Activated gamma-delta T cell treated with Interleukin-2 at 50 U/mL for 16 hours (primary cell): ENCODE data around the gene MBL2.

Source experiments
- DNase-seq: peaks from one replicate; pipeline ENCODE4 v3.0.0-alpha.2; 2020

MBL2 gene

DNA sequence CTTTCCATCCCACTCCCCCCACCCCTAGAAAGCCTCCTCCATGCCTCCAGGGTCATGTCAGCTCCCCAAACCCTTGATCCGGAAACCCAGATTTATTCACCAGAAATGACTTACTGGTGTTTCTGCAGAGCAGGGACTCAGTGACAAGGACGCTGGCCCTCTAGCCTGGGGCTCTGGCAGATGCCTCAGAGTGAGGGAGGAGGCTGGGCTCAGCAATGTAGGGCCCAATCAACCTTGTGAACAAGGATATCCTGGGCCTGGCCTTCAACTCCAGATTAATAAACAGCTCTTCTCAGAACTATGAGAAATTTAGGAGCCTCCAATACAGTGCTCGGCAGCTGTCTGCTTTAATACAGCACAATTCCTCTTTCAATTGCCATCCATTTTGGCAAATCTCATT, at the start of gene MBL2:
MBL2 (minus strand) TSS at position 162 of the 400 bp plus-strand sequence. CDS start 1,149 bp downstream, outside the sequence.
- DNase-seq: no peak

DNA sequence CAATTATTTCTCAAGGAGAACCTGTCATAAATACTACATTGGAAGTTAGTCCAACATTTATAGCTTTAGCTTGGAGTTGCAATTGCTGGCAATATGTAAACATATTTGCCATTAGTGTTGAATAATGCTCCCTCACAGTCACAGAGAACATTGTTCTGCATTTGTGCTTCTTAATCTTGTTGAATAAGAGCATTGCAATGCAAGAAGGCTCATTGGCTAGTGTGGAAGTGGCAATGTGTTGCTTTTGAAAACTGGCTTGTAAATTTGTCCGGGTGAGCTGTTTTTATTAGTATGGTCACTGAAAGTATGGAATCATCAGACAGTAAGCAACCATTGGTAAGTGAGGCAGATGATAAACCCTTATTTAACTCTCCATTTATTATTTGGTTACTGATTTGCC, 47.7 kb upstream of the MBL2 start:
- no peak for DNase-seq

- DNase-seq: no peak
Measured at GRCh38 chr10:52818019-52818418, 45.4 kb upstream of the MBL2 start.

DNA sequence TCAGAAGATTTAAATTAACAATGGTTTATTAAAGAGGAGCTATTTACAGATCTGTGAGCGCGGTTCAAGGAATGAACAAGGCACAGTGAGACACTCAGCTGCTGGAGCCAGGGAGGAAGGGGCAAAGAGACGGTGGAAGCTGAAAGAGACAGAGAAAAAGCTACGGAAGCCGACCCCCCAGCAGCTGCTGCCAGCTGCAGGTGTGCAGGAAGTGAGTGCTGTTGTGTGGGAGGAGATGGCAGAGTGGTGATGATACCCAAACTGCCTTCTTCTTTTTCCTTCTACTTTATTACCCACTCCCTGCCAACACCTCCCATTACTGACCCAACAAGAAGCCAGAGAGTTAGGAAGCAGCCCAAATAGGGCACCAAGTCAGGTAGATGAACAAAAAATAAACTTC, 41.9 kb upstream of the MBL2 start:
- no peak for DNase-seq

GRCh38 chr10:52811776-52812175, 39.2 kb upstream of the MBL2 start:
- DNase-seq: no peak

- no peak for DNase-seq
Measured at GRCh38 chr10:52810761-52811160, 38.2 kb upstream of the MBL2 start.

GRCh38 chr10:52807803-52808202, 35.2 kb upstream of the MBL2 start:
- no peak for DNase-seq

GRCh38 chr10:52805414-52806285, 33.1 kb upstream of the MBL2 start:
- no peak for DNase-seq

GRCh38 chr10:52801947-52802346, 29.4 kb upstream of the MBL2 start:
- no peak for DNase-seq

- DNase-seq: no peak
Measured at GRCh38 chr10:52786098-52786497, 13.5 kb upstream of the MBL2 start.

- no peak for DNase-seq
Measured at GRCh38 chr10:52785418-52785817, 12.8 kb upstream of the MBL2 start.

DNA sequence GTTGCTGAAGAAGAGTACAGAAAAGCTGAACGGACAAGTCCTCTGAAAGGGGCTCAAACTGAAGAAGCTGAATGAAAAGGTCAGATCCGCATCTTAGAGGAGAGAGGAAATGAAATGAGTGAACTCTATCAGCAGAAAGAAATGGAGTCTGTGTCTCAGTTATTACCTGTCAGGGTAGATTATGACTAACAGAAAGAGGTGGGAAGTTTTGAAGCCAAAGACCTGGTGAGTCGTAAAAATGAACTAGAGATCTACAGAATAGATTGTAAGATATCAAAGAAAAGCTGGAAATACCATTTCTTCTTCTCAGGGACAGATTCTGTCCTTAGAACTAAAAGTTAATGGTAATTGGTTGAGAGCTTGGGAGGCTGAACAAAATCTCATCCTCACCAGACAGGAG, 11.1 kb upstream of the MBL2 start:
- no peak for DNase-seq

DNA sequence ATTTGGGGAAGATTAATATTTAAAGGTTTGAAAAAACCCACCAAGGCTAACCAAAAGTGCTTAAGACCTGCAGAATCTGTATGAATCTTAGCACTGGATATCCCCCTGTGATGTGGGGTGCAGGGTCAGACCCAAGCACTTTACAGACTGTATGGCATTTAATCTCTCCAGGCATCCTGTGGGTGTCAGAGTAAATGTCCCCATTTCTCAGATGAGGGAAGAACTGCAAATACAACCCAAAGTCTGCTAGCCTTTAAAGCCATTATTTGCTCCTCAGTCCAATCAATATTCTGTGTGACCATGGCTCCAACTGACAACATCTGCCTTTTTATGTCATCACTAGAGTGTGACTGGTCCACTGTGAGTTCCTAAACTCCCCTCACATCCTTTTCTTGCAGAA, 10.0 kb upstream of the MBL2 start:
- DNase-seq: no peak

- no peak for DNase-seq
Measured at GRCh38 chr10:52780391-52781155, 8.0 kb upstream of the MBL2 start.

- DNase-seq: no peak
Measured at GRCh38 chr10:52779541-52780390, 7.2 kb upstream of the MBL2 start.

DNA sequence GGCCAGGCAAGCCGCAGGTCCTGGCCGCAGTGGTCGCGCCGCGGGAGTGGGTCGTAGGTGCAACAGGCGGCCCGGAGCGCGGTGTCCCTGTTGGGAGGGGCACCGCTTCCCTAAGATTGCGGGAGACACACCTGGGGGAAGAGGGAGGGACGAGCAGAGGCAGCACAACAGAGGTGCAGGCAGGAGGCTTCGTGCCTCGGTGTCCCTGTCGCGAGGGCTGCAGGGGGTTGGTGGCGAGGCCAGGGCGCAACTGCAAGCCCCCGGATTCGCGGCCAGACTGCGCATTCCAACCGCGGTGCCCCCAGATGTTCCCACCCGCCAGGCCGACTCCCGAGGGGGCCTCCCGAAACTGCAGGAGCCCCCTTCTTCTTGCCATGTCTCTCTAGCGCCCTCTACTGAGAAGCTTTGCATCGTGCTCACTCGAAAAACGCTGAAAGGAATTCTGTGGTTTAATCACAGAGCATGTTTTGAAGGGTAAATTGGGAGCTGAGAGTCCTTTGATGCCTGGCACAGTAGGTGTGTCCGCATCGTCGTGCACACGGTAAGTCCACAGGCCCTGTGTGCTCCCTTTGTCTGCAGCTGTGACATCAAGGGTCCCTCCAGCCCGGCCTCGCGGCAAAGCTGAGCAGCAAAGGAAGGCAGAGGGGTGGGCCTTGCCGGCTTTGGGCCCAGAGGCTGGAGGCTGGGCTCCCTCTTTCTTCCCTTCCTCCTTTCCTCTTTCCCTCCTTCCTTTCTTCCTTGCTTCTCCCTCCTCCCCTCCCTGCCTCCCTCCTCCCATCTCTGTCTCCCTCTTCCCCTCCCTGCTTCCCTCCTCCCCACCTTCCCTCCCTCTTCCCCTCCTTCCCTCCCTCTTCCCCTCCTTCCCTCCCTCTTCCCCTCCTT, 6.2 kb upstream of the MBL2 start:
- no peak for DNase-seq

DNA sequence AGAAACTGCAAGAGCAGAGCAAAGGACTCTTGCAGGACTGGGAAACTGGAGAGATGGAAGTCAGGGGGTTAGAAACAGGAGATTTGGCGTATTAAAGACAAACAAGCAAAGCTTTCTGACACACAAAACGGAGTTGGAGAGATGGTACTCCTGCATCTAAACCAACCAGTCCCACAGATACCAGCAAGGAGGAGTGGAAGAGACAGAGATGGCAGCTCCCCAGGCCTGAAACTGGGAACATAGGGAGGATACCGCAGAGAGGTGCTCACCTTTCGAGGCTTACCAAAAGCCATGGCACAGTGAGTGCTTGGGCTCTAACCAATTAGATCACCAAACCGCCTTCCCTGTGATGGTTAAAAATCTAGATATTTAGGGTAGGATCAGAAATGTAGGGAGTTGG, 4.8 kb upstream of the MBL2 start:
- no peak for DNase-seq

DNA sequence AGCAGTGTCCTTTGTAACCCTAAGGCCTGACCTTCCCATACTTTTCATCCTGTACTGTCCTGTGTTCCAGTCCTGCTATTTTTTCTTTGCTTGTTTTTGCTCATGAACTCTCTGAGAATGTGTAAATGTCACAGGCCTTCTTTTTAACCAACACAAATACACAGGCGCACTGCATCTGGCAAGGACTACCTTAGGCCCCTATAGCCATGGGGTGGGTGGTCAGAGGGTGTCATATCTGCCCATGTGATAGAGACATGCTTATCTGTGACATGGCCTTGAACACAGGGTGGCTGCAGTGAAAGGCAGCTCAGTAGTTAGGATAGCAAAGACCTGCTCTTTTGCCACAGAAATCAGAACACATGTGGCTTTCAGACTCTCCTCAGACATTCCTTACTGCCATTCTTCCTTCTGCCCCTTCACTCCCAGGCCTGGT, 3.9 kb upstream of the MBL2 start:
- DNase-seq: no peak

GRCh38 chr10:52775132-52775647, 2.6 kb upstream of the MBL2 start:
- DNase-seq: no peak

- DNase-seq: no peak
Measured at GRCh38 chr10:52774600-52775106, 2.1 kb upstream of the MBL2 start.

DNA sequence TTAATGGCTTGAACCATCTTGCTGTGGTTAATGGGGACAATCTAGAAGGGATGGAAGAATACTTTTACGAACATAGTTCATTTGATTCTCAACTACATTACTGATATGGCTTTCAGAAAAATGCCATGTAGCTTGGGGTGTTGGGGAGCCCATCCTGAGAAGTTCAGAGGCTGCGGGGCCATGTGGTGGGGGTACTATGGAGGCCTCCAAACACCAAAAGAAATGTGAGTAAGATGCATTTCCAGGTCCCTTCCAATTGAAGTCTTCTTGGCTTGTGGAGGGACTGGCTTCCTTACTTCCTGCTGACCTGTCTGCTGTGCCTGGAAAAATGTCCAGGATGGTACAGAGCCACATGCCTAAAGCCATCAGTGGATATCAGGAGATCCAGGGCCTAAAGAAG, 1.6 kb upstream of the MBL2 start:
- DNase-seq: no peak
